Caki2 (cell line): ENCODE data around the gene BLNK. TPM values are rescaled to one million over a fixed set of nuclear protein-coding genes. Genes with fewer than 3 reads are reported as not detected.
"Not testable (repeated sequence)": the region's sequence is repeated elsewhere in the genome, so short reads cannot be mapped to it uniquely, and the experiment has no call there.

Source experiments
- DNase-seq: peaks from one replicate; pipeline ENCODE4 v3.0.0-alpha.2; 2015; ENCODE audit warnings: low read depth
- in situ Hi-C: cut with HindIII; loops from 2 replicates; pipeline ENCODE4 v1.10.0; 2016; ENCODE audit warnings: low sequenced_read_pairs, low pct_unique_long_range_greater_than_20kb, mixed read lengths
- total RNA-seq: library from RNA; depleted of rRNA; stranded (reverse); fragments of >200 nt; shearing (Covaris generic); gene quantifications from 2 replicates; pipeline ENCODE4 v1.2.3, GENCODE V29; 2014; ENCODE audit warnings: low replicate concordance; rRNA removed

The BLNK gene
- total RNA-seq = not detected in 2 replicates

- in situ Hi-C loops = no loop called here
- no peak for DNase-seq
Observed at GRCh38 chr10:96271016-96271815, at the start of gene BLNK. Gene BLNK, minus strand, starts transcription at chr10:96271569. Its CDS starts 171 bp downstream, at chr10:96271398.

- in situ Hi-C loops = no loop called here
- peak; percentile 64 for DNase-seq
Observed at GRCh38 chr10:96319754-96320474, 48.5 kb upstream of the BLNK start.

- no peak for DNase-seq
- in situ Hi-C loops = no loop called here
Observed at GRCh38 chr10:96317067-96317833, 45.9 kb upstream of the BLNK start.

- in situ Hi-C loops = no loop called here
Observed at GRCh38 chr10:96313344-96313743, 42.0 kb upstream of the BLNK start.

GRCh38 chr10:96311180-96311715, 39.9 kb upstream of the BLNK start:
- DNase-seq = no peak
- in situ Hi-C loops = no loop called here

More at GRCh38 chr10:96313344-96313743, 42.0 kb upstream of the BLNK start:
- no peak for DNase-seq

GRCh38 chr10:96310321-96310669, 38.9 kb upstream of the BLNK start:
- in situ Hi-C loops = no loop called here
- DNase-seq = no peak

GRCh38 chr10:96309628-96310320, 38.4 kb upstream of the BLNK start:
- in situ Hi-C loops = no loop called here
- DNase-seq = no peak

- DNase-seq, in situ Hi-C loops: not testable (repeated sequence)
Observed at GRCh38 chr10:96308854-96309253, 37.5 kb upstream of the BLNK start.

- peak; percentile 33 for DNase-seq
- in situ Hi-C loops = no loop called here
Observed at GRCh38 chr10:96306516-96306915, 35.1 kb upstream of the BLNK start.

GRCh38 chr10:96305019-96305418, 33.6 kb upstream of the BLNK start:
- DNase-seq = no peak
- in situ Hi-C loops = no loop called here

GRCh38 chr10:96304230-96304629, 32.9 kb upstream of the BLNK start, which contains the start of gene DNTT:
Gene DNTT, plus strand, starts transcription at chr10:96304434. Its CDS starts 64 bp downstream, at chr10:96304498.
- DNase-seq = no peak
- in situ Hi-C loops = no loop called here

GRCh38 chr10:96301616-96302015, 30.2 kb upstream of the BLNK start:
- in situ Hi-C loops = no loop called here

GRCh38 chr10:96299383-96299782, 28.0 kb upstream of the BLNK start:
- DNase-seq = no peak
- in situ Hi-C loops = no loop called here

More at GRCh38 chr10:96301616-96302015, 30.2 kb upstream of the BLNK start:
- no peak for DNase-seq

GRCh38 chr10:96298362-96298761, 27.0 kb upstream of the BLNK start:
- no peak for DNase-seq
- in situ Hi-C loops = no loop called here

GRCh38 chr10:96297486-96297885, 26.1 kb upstream of the BLNK start:
- no peak for DNase-seq
- in situ Hi-C loops = no loop called here

GRCh38 chr10:96295475-96295874, 24.1 kb upstream of the BLNK start:
- DNase-seq = no peak
- in situ Hi-C loops = no loop called here

- in situ Hi-C loops = no loop called here
- DNase-seq = peak; percentile 35
Observed at GRCh38 chr10:96292971-96293920, 21.9 kb upstream of the BLNK start.
